NCI-H1105 treated with DMSO at 0.1 percent for 48 hours (cell line): ENCODE results near the gene IQGAP2.
"Not testable (repeated sequence)": the region's sequence is repeated elsewhere in the genome, so short reads cannot be mapped to it uniquely, and the experiment has no call there.

Experiments used
- DNase-seq: peaks from one replicate; lab custom pipeline; 2025; lab: John Stamatoyannopoulos, UW

IQGAP2 gene

GRCh38 chr5:76718381-76718832 lies 315.3 kb downstream of the IQGAP2 start:
- no peak for DNase-seq

GRCh38 chr5:76718880-76719279 lies 315.8 kb downstream of the IQGAP2 start:
- DNase-seq, result no peak

- no peak for DNase-seq
These were observed 318.0 kb downstream of the IQGAP2 start for GRCh38 chr5:76720988-76721569.

- no peak for DNase-seq
These were observed 320.2 kb downstream of the IQGAP2 start for GRCh38 chr5:76723266-76723665.

GRCh38 chr5:76723906-76724305 lies 320.8 kb downstream of the IQGAP2 start:
- no peak for DNase-seq

DNA sequence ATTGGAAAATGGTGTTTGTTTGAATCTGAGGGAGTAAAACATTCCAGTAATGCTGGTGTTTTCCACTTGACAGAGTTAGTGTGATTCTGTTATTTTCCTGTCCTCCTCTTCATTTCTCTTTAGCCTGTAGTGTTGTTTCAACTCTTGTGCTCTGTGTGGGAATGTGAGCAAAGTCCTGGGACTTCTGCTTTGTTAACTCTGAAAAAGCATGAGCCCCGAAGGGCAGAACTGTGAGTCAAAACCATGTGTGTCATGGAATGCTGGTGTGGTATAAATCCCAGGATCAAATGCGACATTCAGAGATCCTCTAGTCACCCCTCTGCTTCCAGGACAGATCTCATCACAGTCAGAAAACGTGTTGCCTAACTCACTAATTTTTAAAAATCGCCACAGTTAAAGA lies 321.8 kb downstream of the IQGAP2 start:
- DNase-seq, result no peak

- no peak for DNase-seq
These were observed 325.9 kb downstream of the IQGAP2 start for GRCh38 chr5:76728965-76729364.

- DNase-seq, result no peak
These were observed 326.5 kb downstream of the IQGAP2 start for GRCh38 chr5:76729373-76730290.

DNA sequence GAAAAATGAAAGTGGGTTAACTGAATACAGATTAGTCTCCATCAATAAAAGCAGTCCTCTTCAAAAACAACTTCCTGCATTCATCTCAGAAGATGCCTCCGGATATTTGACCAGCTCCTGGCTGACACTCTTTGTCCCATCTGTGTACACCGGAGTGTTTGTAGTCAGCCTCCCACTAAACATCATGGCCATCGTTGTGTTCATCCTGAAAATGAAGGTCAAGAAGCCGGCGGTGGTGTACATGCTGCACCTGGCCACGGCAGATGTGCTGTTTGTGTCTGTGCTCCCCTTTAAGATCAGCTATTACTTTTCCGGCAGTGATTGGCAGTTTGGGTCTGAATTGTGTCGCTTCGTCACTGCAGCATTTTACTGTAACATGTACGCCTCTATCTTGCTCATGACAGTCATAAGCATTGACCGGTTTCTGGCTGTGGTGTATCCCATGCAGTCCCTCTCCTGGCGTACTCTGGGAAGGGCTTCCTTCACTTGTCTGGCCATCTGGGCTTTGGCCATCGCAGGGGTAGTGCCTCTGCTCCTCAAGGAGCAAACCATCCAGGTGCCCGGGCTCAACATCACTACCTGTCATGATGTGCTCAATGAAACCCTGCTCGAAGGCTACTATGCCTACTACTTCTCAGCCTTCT lies 329.4 kb downstream of the IQGAP2 start:
- DNase-seq, result no peak

DNA sequence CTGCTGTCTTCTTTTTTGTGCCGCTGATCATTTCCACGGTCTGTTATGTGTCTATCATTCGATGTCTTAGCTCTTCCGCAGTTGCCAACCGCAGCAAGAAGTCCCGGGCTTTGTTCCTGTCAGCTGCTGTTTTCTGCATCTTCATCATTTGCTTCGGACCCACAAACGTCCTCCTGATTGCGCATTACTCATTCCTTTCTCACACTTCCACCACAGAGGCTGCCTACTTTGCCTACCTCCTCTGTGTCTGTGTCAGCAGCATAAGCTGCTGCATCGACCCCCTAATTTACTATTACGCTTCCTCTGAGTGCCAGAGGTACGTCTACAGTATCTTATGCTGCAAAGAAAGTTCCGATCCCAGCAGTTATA lies 329.9 kb downstream of the IQGAP2 start:
- DNase-seq, result no peak

DNA sequence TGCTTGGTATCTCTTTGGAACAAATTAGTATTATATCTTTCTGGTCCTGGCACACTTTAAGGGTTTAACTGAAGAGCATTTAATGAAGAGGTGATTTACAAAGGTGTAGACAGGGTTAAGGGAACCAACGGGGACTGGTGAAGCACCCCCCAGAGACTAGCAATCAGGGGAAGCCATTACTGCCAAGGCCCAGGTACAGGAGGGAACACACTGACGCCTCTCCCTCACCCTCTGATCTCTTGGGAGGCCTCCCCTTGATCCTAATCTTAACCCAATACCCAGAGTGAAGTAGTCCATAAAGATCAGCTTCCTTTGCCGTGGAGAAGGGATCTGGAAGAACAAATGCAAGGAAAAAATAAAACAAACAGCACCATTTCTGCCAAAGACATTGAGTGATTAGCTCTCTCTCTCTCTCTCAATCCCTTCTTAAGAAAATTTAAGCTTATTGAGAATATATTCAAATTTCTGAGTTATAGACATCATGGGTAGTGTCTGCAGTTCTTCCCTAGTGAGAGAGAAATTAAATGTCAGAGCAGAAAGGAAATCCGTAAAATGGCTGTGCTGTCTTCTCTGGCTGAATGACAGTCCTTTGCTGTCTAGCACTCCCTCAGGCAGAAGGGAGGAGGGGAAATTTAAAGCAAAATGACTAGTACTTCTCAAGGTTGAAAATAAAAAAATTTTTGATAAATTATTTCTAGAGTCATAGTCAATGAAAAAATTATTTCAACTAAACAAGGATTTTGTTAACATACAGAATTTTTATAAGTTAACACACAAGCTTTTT lies 332.9 kb downstream of the IQGAP2 start:
- no peak for DNase-seq

GRCh38 chr5:76736679-76737556 lies 333.8 kb downstream of the IQGAP2 start:
- no peak for DNase-seq

DNA sequence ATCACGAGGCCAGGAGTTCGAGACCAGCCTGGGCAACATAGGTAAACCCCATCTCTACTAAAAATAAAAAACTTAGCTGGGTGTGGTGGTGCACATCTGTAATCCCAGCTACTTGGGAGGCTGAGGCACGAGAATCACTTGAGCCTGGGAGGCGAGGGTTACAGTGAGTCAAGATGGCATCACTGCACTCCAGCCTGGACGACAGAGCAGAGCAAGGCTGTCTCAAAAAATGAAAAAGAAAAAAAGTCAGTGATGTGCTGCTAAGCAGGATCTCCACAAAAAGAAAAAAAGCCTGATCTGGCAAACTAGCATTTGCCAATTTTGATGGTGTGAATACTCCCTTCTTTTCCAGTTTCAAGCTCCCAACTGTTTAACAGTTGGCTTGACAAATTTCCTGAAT lies 334.8 kb downstream of the IQGAP2 start:
- no peak for DNase-seq

DNA sequence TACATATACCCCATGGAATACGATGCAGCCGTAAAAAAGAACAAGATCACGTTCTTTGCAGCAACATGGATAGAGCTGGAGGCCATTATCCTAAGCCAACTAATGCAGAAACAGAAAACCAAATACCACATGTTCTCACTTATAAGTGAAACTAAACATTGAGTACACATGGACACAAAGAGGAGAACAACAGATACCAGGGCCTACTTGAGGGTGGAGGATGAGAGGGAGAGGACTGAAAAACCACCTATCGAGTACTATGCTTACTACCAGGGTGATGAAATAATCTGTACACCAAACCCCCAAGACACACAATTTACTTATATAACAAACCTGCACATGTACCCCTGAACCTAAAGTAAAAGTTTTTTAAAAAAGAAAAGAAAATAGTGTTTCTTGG lies 338.4 kb downstream of the IQGAP2 start:
- not testable (repeated sequence) for DNase-seq

- no peak for DNase-seq
These were observed 339.5 kb downstream of the IQGAP2 start for GRCh38 chr5:76742583-76742982.

DNA sequence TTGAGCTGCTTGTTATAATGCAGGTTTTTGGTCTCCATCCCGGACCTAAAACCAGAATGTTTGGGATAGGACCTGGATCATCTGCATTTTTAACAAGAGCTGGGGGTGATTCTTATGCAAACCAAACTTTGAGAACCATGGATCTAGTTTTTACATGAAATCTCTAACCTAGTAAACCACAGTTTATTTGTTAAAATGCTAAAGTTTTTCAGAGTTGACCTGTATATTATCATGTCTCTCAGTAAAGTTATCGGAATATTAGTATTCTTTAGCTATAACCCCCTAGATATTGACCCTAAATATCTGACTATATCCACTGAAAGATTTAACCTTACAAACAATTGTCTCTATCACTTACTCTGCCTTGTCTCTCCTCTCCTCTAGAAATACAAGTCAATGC lies 341.5 kb downstream of the IQGAP2 start:
- DNase-seq, result no peak

DNA sequence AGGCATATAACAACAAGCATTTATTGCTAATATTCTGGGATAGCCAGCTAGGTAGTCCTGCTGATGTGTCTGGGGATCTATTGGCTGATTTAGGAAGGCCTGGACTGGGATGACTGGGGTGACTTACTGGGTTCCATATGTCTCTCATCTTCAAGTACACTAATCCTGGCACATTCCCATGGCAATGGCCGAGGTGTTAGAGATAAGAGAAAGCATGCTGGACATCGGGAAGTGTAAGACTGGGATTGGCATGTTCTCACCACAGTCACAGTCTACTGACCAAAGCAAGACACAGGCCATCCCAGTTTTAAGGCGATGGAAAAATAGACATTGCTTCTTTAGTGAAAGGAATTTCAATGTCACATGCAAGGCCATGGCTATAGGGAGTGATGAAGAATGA lies 342.6 kb downstream of the IQGAP2 start:
- no peak for DNase-seq

DNA sequence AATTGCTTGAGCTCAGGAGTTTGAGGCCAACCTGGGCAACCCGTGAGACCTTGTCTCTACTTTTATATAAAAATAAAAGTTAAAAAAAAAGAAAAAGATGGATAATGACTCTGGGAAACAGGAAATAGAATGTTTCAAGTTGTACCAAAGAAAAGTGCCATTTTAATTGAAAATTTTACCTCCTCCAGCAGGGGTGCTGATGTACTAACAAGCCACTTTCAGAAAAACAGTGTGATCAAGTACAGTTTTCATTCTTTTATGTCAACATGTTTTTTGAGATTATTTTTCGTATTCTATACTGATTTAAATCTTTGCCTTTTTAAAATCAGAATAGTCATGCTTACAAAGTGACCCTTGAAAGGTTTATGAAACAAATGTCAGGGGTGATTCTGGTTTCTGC lies 343.6 kb downstream of the IQGAP2 start:
- no peak for DNase-seq

DNA sequence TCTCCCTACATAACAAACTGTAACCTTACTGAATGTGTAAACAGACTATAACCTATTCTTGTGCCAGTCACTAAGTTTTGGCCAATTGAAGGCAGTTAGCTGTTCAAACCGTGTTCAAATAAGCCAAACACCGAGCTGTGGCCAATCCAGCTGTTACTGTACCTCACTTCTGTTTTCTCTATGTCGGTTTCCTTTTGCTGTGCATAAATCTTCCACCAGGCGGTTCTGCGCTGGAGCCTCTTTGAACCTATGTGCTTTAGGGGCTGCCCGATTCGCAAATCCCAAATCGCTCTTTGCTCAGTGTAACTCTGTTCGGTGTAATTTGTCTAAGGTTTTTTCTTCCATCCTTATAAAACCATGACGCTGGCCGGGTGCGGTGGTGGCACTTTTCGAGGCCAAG lies 344.6 kb downstream of the IQGAP2 start:
- DNase-seq, result no peak

- no peak for DNase-seq
These were observed 348.2 kb downstream of the IQGAP2 start for GRCh38 chr5:76751291-76751690.

- peak; percentile 10 for DNase-seq
These were observed 351.6 kb downstream of the IQGAP2 start for GRCh38 chr5:76754668-76755078.
